SKM-1 (cell line): ENCODE data around the gene PRR30.
A peak's percentile ranks its signal among the peaks of the same experiment; 100 is the strongest.
"Not testable (repeated sequence)": the region's sequence is repeated elsewhere in the genome, so short reads cannot be mapped to it uniquely, and the experiment has no call there.

ENCODE experiments used
- DNase-seq: peaks from one replicate; lab custom pipeline; 2025; ENCODE audit not compliant: unreplicated experiment; lab: John Stamatoyannopoulos, UW

PRR30 gene

GRCh38 chr2:27130396-27130795, 8.8 kb downstream of the PRR30 start:
- no peak for DNase-seq

DNA sequence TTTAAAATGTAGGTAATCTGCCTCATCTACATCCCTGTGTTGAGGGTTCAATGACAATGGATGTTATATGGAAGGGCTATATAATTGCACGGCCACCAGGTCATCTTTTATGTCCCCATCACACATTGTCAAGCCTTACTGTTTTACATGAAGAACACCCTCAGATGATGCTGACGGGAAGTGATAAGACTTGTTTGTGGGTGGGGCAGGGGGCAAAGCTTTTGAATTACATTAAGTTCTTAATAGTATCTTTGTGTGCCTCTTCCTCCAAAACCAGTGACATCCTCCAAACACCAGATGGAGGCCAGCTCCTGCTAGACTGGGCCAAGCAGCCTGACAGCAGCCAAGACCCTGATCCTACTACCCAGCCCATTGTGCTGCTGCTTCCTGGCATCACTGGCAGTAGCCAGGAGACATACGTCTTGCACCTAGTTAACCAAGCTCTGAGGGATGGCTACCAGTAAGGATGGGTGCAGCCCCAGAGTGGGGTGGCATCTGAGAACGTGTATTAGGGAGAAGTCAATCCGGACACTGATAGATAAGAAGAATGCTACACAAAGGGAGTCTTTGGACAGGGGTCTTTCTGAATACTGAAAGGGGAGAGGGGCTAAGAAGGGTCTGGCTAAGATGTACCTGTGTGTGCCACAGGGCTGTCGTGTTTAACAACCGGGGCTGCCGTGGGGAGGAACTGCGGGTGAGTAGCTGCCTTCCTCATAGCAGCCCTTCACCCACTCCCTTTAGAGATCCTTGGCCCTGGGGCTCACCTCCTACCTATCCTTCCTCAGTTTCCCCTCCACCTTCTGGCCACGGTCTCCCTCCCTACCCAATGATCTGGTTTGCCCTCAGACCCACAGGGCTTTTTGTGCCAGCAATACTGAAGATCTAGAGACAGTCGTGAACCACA, 10.3 kb downstream of the PRR30 start:
- DNase-seq = no peak

DNA sequence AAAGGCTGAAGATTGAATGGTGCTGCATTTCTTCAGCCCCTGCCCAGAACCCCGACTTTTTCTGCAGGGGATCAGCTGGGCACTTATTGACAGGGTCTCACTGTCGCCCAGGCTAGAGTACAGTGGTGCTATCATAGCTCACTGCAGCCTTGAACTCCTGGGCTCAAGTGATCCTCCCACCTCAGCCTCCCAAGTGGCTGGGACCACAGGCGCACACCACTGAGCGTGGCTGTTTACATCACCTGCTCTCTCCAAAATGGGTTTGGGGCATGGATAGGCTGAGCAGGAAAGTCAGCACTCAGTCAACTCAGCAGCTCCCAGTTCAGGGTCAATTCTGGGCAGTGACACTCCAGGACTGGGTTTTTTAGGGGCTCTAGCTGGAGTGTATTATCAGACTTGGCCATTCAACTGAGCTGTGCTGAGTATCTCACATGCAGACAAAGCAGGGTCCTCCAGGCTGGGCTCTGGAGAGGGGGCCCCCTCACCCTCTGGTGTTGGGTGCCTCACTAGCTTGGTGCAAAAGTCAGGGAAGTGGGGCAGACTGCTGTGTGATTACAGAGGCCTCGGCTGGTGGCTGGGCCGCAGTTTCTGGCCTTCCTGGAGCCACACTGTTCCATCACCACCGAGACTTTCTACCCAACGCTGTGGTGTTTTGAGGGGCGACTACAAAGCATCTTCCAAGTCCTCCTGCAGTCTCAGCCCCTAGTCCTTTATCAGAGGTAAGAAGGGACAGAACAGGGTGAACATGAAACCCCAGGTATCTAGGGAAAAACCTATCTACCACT, 11.1 kb downstream of the PRR30 start:
- DNase-seq = no peak

- no peak for DNase-seq
Observed at GRCh38 chr2:27126252-27126710, 12.9 kb downstream of the PRR30 start.

GRCh38 chr2:27125104-27125503, 14.1 kb downstream of the PRR30 start:
- DNase-seq = no peak

GRCh38 chr2:27123302-27124150, 15.7 kb downstream of the PRR30 start, which contains the start of gene ABHD1:
Gene ABHD1 (plus strand): TSS chr2:27123815. CDS start chr2:27123949, 134 bp downstream.
- peak; percentile 48 for DNase-seq

- DNase-seq = no peak
Observed at GRCh38 chr2:27122791-27123190, 16.4 kb downstream of the PRR30 start.

DNA sequence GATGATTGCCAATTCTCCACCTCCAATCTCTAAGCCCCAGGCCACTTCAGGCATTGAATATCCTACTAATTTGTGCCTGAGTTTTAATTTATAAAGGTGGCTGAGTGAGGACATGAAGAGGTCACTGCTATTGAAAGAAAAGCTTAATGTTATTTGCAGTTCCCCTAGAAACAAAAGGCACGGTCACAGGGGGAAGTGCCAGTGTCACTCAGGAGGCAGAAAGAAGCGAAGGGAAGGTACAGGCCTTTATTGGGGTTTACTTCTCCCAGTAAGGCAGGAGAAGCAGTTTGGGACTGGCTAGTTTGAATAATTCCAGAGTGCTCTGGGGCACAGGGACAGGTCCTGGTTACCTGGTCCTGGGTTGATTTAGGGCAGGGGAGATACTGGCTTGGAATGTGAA, 17.3 kb downstream of the PRR30 start:
- no peak for DNase-seq

- DNase-seq = not testable (repeated sequence)
Observed at GRCh38 chr2:27119330-27119670, 19.9 kb downstream of the PRR30 start.

DNA sequence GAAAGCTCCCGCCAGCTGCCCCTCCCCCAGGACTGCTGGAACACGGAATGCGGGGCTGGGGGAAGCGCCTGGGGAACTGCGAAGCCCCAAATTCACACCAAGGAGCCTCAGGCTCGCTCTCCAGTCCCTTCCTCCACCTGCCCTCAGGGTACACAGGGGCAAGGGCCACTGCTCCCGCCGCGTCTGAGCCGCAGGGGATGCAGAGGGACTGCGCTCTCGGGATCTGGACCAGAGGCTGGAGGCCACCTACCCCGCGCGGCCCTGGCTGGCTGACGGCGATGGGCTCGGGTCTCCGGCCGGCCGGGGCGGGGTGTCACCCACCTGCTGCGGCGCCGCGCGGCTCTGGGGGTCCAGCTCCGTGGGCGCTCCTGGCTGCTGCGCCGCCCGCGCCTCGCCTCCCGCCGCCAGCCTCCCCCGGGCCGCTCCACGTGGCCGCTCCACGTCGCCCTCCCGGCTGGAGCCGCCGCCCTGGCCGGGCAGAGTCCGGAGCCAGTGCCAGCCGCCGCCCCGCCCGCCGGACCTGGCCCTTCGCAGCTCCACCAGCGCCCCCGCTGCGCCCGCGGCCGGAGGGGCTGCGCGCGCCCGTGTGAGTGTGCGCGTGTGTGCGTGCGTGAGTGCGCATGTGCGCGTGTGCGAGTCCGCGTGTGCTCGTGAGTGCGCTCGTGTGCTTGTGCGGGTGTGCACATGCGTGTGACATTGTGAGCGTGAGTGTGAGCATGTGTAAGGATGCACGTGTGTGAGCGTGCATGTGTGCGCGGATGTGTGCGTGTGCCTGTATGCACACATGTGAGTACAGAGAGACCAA, 20.5 kb downstream of the PRR30 start, which contains the start of gene CGREF1:
Gene CGREF1, minus strand, starts transcription at position 604 of the 805 bp plus-strand sequence. CDS start 14,762 bp downstream, outside the sequence.
- DNase-seq = no peak

GRCh38 chr2:27117995-27118524, 21.1 kb downstream of the PRR30 start:
- DNase-seq = no peak

DNA sequence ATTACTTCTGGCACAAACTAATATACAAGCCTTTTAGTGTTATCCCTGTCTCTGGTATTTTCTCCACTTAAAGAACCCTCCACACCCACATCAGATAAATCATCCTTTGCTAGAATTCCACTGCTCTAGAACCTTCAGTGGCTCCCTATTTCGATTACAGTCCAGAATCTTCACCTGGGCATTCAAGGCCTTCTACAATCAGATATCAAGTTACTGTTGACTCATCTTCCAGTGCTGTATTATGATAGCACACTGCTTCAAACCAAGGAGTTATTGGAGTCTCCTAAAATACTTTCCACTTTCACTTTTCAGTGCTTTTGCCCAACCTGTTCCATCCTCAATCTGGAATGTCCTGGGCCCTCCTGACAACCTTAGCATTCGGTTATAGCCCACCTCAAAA, 23.7 kb downstream of the PRR30 start:
- DNase-seq = no peak

GRCh38 chr2:27111392-27112078, 27.7 kb downstream of the PRR30 start:
- not testable (repeated sequence) for DNase-seq

GRCh38 chr2:27110603-27111352, 28.4 kb downstream of the PRR30 start:
- DNase-seq = not testable (repeated sequence)

GRCh38 chr2:27109083-27109482, 30.1 kb downstream of the PRR30 start:
- no peak for DNase-seq

DNA sequence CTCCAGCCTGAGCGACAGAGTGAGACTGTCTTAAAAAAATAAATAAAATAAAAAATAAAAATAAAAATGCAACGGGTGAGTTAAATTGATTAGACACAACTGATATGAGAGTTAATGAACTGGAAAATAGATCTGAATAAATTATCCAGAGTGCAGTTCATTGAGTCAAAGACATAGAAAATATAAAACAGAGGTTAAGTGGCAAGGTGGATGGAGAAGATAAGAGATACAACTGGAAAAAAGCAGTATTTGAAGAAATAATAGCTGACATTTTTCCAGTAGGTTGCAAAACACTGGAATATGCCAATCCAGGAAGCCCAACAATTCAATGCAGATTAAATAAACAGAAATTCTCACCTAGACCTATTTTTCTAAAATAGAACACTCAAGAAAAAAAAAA, 31.0 kb downstream of the PRR30 start:
- DNase-seq = no peak

GRCh38 chr2:27105981-27106380, 33.2 kb downstream of the PRR30 start:
- no peak for DNase-seq

DNA sequence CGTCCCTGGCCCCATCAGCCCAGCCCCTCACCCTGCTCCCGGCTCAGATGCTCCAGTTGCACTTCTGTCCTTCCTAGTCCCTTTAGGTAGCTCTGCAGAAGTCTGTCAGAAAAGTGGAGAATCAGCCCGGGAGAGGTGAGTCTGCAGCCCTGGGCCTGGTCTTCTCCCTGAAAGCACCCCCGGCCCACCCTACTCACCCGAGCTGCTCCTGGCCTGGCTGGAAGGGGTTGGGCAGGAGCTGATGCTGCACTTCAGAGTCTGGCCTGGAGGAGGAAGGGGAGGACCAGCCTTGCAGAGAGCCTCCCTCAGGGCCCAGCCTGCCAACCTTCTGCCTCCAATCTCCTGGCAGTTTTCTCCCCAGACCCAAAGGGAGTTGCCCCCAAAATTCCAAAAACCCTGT, 36.9 kb downstream of the PRR30 start:
- no peak for DNase-seq

DNA sequence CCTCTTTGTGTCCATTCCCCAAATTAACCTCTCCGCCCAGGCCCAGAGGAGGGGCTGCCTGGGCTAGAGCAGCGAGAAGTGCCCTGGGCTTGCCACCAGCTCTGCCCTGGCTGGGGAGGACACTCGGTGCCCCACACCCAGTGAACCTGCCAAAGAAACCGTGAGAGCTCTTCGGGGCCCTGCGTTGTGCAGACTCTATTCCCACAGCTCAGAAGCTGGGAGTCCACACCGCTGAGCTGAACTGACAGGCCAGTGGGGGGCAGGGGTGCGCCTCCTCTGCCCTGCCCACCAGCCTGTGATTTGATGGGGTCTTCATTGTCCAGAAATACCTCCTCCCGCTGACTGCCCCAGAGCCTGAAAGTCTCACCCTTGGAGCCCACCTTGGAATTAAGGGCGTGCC, 39.2 kb downstream of the PRR30 start:
- no peak for DNase-seq
